HG02870 (cell line): ENCODE data around the gene DHX38.

Source experiments
- ATAC-seq: cut with Tn5 transposase; IDR thresholded peaks from one replicate; pipeline ENCODE4 v1.9.1; 2021; ENCODE audit warnings: mild to moderate bottlenecking, moderate library complexity; ENCODE audit not compliant: unreplicated experiment

DHX38 gene

GRCh38 chr16:72083778-72084404 is 9.8 kb upstream of the DHX38 start:
- no peak for ATAC-seq

GRCh38 chr16:72084445-72084844 is 9.2 kb upstream of the DHX38 start:
- ATAC-seq: no peak

GRCh38 chr16:72085002-72085401 is 8.6 kb upstream of the DHX38 start:
- no peak for ATAC-seq

- ATAC-seq: no peak
Observed at GRCh38 chr16:72091217-72091616, 2.4 kb upstream of the DHX38 start.

GRCh38 chr16:72092832-72093447 is 707 bp upstream of the DHX38 start:
- peak; percentile 24 for ATAC-seq

- ATAC-seq: no peak
Observed at GRCh38 chr16:72094266-72094610, 591 bp downstream of the DHX38 start.

GRCh38 chr16:72098936-72099335 is 5.3 kb downstream of the DHX38 start:
- ATAC-seq: no peak

GRCh38 chr16:72099377-72099818 is 5.8 kb downstream of the DHX38 start:
- ATAC-seq: peak; percentile 75

GRCh38 chr16:72101195-72101594 is 7.5 kb downstream of the DHX38 start:
- no peak for ATAC-seq

GRCh38 chr16:72104905-72105304 is 11.3 kb downstream of the DHX38 start:
- ATAC-seq: no peak

- no peak for ATAC-seq
Observed at GRCh38 chr16:72105978-72106377, 12.3 kb downstream of the DHX38 start.

GRCh38 chr16:72107371-72107770 is 13.7 kb downstream of the DHX38 start:
- no peak for ATAC-seq

- no peak for ATAC-seq
Observed at GRCh38 chr16:72108353-72109102, 14.9 kb downstream of the DHX38 start.

- ATAC-seq: no peak
Observed at GRCh38 chr16:72109300-72109699, 15.7 kb downstream of the DHX38 start.

GRCh38 chr16:72109966-72110530 is 16.4 kb downstream of the DHX38 start:
- no peak for ATAC-seq

- ATAC-seq: no peak
Observed at GRCh38 chr16:72110662-72111615, 17.3 kb downstream of the DHX38 start.

- no peak for ATAC-seq
Observed at GRCh38 chr16:72111657-72112451, 18.2 kb downstream of the DHX38 start.

- ATAC-seq: no peak
Observed at GRCh38 chr16:72112452-72112792, 18.8 kb downstream of the DHX38 start.

- no peak for ATAC-seq
Observed at GRCh38 chr16:72112906-72113615, 19.4 kb downstream of the DHX38 start.

- ATAC-seq: no peak
Observed at GRCh38 chr16:72113616-72113945, 19.9 kb downstream of the DHX38 start.
